Smooth muscle cell (in vitro differentiated cells): ENCODE results near the gene VPS35L. TPM values are rescaled to one million over a fixed set of nuclear protein-coding genes. Genes with fewer than 3 reads are reported as not detected.

Experiments used
- DNase-seq: peaks from one replicate; lab custom pipeline; 2025; ENCODE audit not compliant: unreplicated experiment; lab: John Stamatoyannopoulos, UW
- H2AFZ ChIP-seq: fragments of 200-600 bp; sonication (generic); 2 replicates; pipeline ENCODE4 v1.6.0; 2016; ENCODE audit warnings: antibody characterized with exemption, low read depth, mild to moderate bottlenecking
- H3F3A ChIP-seq: fragments of 200-600 bp; sonication (generic); 2 replicates; pipeline ENCODE4 v1.6.0; 2017; ENCODE audit warnings: antibody characterized with exemption, low read depth
- H3K27ac ChIP-seq: fragments of 200-600 bp; sonication (generic); 2 replicates; pipeline ENCODE4 v1.5.1; 2016; ENCODE audit warnings: low read depth, mild to moderate bottlenecking
- H3K27me3 ChIP-seq: fragments of 200-600 bp; sonication (generic); 2 replicates; pipeline ENCODE4 v1.6.1; 2016; ENCODE audit warnings: low read depth, mild to moderate bottlenecking
- H3K36me3 ChIP-seq: fragments of 200-600 bp; sonication (generic); 2 replicates; pipeline ENCODE4 v1.5.1; 2016; ENCODE audit warnings: low read depth
- H3K4me1 ChIP-seq: fragments of 200-600 bp; sonication (generic); 2 replicates; pipeline ENCODE4 v1.5.1; 2016; ENCODE audit warnings: low read depth
- H3K4me2 ChIP-seq: fragments of 200-600 bp; sonication (generic); 2 replicates; pipeline ENCODE4 v1.6.0; 2016; ENCODE audit warnings: mild to moderate bottlenecking
- H3K4me3 ChIP-seq: fragments of 200-600 bp; sonication (generic); 2 replicates; pipeline ENCODE4 v1.5.1; 2016; ENCODE audit warnings: mild to moderate bottlenecking
- H3K79me2 ChIP-seq: fragments of 200-600 bp; sonication (generic); 2 replicates; pipeline ENCODE4 v1.6.0; 2016; ENCODE audit warnings: low read depth, mild to moderate bottlenecking
- H3K9ac ChIP-seq: fragments of 200-600 bp; sonication (generic); 2 replicates; pipeline ENCODE4 v1.6.0; 2016; ENCODE audit warnings: low read depth
- H3K9me3 ChIP-seq: fragments of 200-600 bp; sonication (generic); replicated peaks from 2 replicates; pipeline ENCODE4 v1.5.1; 2016; ENCODE audit warnings: low read depth
- H4K20me1 ChIP-seq: fragments of 200-600 bp; sonication (generic); 2 replicates; pipeline ENCODE4 v1.6.0; 2016; ENCODE audit warnings: low read depth
- WGBS: methylation state at CpG from one replicate; pipeline ENCODE4 v1.1.7; 2016; ENCODE audit warnings: low lambda C conversion rate; 5-methylcytosine and 5-hydroxymethylcytosine counted together
- polyA plus RNA-seq: library from polyadenylated mRNA; unstranded; fragments of >200 nt; fragmentation: Nextera tagmentation; extraction: Ambion mirVana; gene quantifications from 2 replicates; pipeline ENCODE4 v1.2.1, GENCODE V29; 2016
- total RNA-seq: library from RNA; depleted of rRNA; stranded (reverse); fragments of >200 nt; gene quantifications from 2 replicates; pipeline ENCODE4 v1.2.3, GENCODE V29; 2014
- TF ChIP-seq, protein P1 (sequence below): fragments of 200-600 bp; sonication (generic); IDR thresholded peaks from 2 replicates; pipeline ENCODE4 v1.5.1; 2017; ENCODE audit warnings: borderline replicate concordance, mild to moderate bottlenecking, antibody characterized with exemption; ENCODE audit not compliant: insufficient read depth, poor library complexity, severe bottlenecking

VPS35L gene
- total and polyA plus RNA-seq, 2 experiments from 2014 or later = 46.7 to 47.4 TPM

DNA sequence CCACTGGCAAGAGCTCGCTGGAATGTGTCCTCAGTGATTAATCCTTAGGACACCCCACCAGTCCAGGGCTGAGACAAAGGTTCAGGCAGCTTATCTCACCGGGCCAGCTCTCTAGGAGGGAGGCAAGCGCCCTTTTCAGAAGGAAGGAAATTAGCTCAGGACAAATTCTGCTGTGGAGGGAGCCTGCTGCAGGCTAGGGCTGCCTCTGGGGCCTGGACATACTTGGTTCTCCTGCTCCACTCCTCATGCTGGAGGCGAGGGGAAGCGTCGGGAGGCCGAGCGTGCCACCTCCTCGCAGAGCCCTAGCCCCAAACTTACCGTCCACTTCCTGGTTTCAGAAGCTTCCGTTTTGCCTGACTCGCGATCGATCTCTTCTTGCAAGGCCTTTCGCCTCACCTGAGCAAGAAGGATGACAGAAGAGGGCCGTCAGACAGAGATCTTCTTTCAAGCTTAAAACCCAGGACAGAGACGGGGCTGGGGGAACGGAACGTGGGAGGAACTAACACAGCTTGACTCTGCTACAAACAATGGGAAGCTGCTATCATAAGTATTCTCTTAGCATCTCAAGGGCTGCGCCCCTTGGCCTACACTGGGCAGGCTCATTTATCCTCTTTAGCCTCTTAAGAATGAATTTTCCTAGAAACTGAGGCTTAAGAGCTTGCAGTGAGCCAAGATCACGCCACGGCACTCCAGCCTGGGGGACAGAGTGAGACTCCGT, 154.8 kb downstream of the VPS35L start:
- TF ChIP-seq, protein P1, sequence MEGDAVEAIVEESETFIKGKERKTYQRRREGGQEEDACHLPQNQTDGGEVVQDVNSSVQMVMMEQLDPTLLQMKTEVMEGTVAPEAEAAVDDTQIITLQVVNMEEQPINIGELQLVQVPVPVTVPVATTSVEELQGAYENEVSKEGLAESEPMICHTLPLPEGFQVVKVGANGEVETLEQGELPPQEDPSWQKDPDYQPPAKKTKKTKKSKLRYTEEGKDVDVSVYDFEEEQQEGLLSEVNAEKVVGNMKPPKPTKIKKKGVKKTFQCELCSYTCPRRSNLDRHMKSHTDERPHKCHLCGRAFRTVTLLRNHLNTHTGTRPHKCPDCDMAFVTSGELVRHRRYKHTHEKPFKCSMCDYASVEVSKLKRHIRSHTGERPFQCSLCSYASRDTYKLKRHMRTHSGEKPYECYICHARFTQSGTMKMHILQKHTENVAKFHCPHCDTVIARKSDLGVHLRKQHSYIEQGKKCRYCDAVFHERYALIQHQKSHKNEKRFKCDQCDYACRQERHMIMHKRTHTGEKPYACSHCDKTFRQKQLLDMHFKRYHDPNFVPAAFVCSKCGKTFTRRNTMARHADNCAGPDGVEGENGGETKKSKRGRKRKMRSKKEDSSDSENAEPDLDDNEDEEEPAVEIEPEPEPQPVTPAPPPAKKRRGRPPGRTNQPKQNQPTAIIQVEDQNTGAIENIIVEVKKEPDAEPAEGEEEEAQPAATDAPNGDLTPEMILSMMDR = no peak
- Histone ChIP-seq H3K4me2 (no peak overlapping the region), H3K9ac (no peak overlapping the region), H3K27ac (no peak overlapping the region), H2AFZ (no peak overlapping the region), H3K9me3 (no peaks in the 10 kb centered on the region), H3K79me2 (peaks cover 5% of the 10 kb centered on the region), H3K36me3 (no peaks in the 10 kb centered on the region), H3K27me3 (no peaks in the 10 kb centered on the region), H3K4me3 (no peak overlapping the region), H4K20me1 (peaks cover 4% of the 10 kb centered on the region), H3K4me1 (peaks cover 7% of the 10 kb centered on the region), H3F3A (no peaks in the 10 kb centered on the region)
- WGBS = 85% methylated on average over 23 of the region's 23 CpGs
- no peak for DNase-seq

DNA sequence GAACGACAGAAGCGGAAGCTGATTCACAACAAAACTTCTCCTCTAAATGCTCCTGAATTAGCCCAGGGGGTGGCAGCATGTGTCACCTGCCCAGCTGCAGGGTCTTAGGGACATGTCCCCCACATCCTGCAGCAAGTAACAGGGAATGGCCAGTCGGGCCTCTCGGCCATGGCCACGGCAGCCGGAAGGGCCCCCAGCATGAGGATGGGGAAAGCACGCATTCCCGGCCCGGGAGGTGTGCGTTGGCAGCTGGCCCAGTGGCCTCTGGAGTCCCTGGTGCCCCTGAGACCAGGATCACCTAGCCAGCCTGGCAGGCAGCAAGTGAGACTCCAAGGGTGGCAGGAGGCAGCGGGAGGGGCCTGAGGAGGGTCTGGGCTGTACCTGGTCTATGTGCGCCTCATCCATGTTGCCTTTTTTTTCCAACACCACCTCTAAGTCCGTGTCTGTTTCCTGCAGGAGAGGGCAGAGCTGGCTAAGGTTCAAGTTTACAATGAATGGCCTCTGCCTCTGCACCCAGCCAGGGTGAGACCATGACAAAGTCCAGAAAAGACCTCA, 155.6 kb downstream of the VPS35L start:
- Histone ChIP-seq H3F3A (no peaks in the 10 kb centered on the region), H3K4me1 (peaks cover 7% of the 10 kb centered on the region), H3K4me2 (no peak overlapping the region), H3K27me3 (no peaks in the 10 kb centered on the region), H3K9me3 (no peaks in the 10 kb centered on the region), H3K27ac (no peak overlapping the region), H3K36me3 (no peaks in the 10 kb centered on the region), H3K79me2 (peaks cover 11% of the 10 kb centered on the region), H3K9ac (no peak overlapping the region), H4K20me1 (peaks cover 6% of the 10 kb centered on the region), H2AFZ (no peak overlapping the region), H3K4me3 (no peak overlapping the region)
- WGBS = 93% methylated on average over 13 of the region's 13 CpGs
- TF ChIP-seq, protein P1 = no peak
- no peak for DNase-seq

DNA sequence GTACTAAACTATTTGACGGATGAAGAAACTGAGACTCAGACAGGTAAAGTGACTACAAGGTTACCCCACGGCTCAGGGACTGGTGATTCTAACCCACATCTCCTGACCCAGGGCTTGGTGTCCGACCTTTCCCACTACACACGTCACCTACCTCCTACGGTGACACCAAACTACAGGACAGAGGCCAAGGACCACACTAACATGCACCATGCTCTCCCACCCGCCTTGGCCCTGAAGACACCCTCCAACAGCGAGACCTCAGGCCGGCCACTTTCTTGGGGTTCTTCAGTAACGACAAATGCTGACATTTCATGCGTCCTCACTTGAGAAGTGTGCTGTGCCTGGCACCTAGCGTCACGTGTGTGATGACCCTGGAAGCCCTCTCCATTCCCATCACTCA, 156.1 kb downstream of the VPS35L start:
- H4K20me1 ChIP-seq = peaks cover 12% of the 10 kb centered on the region
- DNase-seq = no peak
- TF ChIP-seq, protein P1 = no peak

More for the DNA sequence above, 156.1 kb downstream of the VPS35L start:
- H3K9ac ChIP-seq = no peak overlapping the region
- no peak overlapping the region for H3K4me2 ChIP-seq
- peaks cover 13% of the 10 kb centered on the region for H3K4me1 ChIP-seq
- no peaks in the 10 kb centered on the region for H3K9me3 ChIP-seq
- no peak overlapping the region for H2AFZ ChIP-seq
- H3K79me2 ChIP-seq = peaks cover 17% of the 10 kb centered on the region
- no peaks in the 10 kb centered on the region for H3K36me3 ChIP-seq
- no peaks in the 10 kb centered on the region for H3F3A ChIP-seq
- WGBS = 97% methylated on average over 12 of the region's 12 CpGs
- H3K4me3 ChIP-seq = no peak overlapping the region
- no peak overlapping the region for H3K27ac ChIP-seq
- no peaks in the 10 kb centered on the region for H3K27me3 ChIP-seq
